Stimulated activated CD8-positive, alpha-beta memory T cell treated with anti-CD3 and anti-CD28 coated beads, Interleukin-7, amount 100 ng/mL, for 24 hours (primary cell): ENCODE data around the gene SPRYD3.
"Not testable (repeated sequence)": the region's sequence is repeated elsewhere in the genome, so short reads cannot be mapped to it uniquely, and the experiment has no call there.

ENCODE experiments used
- DNase-seq: peaks from one replicate; pipeline ENCODE4 v3.0.0-alpha.2; 2020; ENCODE audit warnings: low read depth

The SPRYD3 gene

DNA sequence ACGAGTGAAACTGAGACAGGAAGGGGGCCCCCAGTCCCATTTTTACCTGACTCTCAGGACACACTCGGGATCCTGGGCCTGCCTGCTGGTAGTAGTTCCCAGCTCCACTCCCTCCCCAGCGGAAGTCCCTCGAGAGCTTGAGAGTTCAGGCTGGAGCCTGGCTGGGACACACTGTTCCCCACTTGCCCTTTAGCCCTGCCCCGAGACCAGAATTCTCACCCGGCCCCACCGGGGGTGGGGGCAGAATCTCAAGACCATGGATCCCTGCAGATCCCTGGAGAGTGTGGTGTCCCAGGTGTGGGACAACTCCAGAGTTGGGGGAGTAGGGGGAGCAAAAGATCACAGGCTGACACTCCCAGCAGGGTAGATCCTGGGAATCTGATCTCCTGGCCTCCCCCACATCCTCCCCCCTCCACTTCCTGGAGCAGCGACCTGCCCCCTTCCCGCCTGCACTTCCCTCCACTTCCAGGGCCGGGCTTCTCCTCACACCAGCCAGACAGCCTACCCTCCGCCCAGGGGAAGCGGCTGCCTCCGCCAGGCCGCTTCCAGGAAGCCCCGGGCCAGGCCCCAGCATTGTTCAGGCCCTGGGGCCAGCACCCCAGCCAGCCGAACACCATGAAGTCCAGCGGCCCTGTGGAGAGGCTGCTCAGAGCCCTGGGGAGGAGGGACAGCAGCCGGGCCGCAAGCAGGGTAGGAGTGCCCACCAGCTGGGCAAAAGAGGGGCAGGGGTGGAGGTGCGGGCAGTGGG is 29.4 kb downstream of the SPRYD3 start, which contains the start of gene TNS2:
Gene TNS2, plus strand, starts transcription at position 495 of the 748 bp plus-strand sequence. Its CDS starts 121 bp downstream, at position 616.
- no peak for DNase-seq

DNA sequence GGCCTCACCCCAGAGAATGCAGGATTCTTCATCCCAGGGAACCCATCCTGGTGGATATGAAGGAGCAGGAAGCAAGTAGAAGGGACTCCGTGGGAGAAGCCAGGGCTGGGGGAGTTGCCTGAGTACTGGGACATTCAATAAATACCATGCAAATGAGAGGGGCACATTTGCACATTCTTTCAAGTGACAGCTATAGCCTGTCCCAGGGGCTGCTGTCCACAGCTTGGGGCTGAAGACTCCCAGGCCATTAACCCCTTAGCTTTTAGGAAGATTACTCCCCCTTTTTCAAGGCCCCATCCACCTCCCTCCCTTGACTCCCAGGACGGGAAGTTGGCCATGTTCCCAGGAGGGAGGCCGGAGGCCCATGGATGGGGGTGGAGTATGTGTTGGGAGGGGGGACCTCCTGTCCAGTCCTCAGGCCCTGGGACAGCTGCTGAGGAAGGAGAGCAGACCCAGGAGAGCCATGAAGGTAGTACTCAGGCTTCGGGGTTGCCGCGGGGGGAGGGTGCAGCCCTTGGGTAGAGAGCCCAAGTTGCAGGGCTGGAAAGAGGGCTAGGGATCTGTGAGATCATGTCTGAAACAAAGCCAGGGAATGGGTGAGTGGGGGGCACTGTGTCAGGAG is 30.3 kb downstream of the SPRYD3 start:
- no peak for DNase-seq

DNA sequence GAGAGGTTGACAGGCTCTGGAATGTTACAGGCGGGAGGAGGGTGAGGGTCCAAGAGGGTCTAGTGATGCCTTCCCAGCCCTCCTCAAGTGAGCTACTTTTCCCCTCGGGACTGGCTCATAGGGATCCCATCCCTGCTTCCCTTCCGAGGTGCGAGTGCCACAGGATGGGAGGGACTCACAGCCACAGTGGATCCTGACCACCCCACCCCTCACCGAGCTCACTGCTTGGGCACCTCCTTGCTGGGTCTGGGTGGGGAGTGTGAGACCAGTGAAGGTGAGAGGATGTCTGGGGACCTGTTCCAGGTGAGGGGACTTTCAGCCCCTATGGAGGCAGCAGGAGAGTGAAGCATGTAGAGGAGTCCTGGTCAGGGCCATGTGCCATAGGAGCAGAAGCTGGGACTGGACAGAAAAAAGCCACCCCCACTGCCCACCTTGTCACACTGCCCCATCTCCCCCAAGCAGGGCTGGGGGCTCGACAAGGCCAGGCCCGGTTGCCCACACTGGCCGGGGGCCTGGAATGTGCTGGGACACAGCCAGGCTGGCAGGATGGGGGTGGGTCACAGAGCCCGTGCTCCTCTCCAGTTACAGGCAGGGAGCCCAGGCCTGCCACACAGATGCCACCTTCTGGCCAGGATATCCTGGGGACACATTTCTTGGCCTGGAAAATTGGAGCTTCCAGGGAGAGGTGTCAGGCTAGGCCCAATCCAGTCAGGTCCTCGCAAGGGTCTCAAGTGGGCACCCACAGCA is 31.0 kb downstream of the SPRYD3 start:
- no peak for DNase-seq

DNA sequence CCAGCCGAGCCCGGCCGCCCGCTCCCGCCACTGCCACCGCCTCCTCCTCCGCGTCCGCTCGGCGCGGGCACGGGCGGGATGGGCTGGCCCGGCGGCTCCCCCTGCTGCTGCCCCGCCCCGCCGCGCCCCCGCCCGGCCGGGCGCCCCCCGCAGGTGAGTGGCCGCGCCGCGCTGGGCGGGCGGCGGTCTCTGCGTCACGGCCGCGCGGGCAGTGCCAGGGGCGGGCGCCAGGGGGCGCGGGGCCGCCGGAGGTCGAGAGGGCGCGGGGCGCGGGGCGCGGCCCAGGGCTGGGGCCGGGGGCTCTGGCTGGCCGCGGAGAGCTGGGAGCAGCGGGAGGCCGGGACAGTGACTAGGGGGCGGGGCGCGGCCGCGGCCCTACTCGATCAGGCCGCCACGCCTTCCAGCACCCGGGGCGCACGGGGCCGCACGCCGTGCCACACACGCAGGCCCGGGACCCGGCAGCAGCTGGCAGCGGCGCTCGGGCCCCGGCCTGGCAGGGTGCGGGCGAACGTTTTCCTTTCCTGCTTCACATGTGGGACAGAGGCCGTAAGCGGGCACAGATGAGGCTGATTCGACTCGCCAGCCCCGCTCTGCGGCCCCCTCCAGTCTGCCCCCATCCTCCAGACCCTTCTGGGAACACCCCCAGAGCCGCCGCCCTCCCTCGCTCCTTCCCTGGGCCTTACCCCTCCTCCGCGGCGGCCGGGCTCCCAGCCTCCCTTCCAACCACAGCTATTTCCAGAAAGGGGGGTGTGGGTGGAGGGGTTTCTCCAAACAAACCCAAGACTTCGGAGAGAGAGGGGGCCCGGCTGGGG is 31.8 kb downstream of the SPRYD3 start:
- DNase-seq = peak; percentile 25

DNA sequence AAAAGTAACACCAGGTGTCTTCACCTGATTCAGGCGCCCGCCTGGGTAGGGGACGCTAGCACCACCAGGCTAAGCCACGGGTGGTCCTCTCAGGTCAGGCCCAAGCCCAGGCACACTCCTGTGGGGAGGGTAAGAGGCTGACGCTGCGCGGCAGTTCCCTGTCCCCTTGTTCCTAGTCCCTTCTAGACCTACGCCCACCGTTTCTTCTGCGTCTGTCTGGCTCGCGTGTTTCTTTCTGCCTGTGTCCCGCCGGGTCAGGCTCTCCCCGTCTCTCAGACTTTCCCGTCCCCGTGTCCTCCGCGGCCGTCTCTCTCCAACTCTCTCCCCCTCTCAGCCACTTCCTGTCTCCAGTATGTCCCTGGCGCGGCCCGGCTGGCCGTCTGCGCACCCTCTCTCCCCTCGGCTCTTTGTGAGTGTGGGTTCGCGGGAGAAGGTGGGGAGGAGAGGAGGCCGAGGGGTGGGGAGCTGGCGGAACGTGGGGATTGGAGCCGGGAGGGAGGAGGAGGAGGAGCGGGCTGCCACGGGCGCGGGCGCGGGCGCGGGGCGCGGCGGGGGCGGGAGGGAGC is 32.5 kb downstream of the SPRYD3 start:
- peak; percentile 28 for DNase-seq

DNA sequence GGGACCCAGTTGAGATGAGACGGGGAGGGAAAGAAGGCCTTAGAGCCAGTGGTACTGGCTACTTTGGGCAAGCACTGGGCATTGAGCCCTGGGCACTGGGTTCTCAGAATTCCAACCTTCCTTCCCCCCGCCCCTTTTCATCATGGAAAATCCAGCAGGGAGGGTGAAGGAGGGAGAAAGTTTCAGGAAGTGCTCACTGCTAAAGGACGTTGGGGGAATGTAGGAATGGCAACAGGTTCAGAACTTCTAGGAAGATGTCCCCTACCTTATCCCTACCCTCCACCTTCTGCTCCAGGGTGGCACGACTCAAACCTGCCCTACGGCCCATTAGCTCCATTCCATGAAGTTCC is 33.5 kb downstream of the SPRYD3 start:
- DNase-seq = no peak

DNA sequence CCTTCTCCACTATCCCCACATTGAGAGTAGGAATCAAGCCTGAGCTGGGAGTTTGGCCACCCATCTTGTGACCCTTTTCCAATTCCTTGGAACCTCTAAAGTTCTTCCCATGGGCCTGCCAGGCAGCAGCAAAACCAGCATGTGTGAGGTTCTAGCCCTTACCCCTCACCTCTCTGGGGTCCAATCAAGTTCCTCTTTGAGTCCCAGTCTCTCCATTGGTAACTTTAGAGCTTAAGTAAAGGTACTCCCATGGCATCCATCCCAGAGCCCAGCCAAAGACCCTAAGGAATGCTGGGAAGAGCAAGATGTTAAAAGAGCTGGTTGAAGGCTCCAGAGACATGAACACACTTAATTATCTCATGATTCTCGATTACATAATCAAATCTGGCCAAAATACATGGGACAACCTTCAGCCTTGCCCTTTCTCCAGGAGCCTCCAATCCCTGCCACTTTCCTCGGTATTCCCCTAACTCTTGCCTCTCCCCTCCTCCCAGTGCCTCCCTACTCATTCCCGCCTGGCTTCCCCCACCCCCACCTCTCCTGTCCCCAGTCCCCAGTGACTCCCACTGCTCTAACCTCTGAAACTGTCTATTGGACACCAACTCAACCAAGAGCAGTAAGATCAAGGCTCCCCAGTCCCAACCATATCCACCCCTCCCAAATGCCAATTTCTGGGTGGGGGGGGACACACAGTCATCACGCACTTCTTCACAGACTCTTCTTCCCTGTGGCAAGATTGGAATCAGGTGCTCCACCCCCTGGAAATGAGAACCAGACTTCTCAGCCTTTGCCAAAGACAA is 34.1 kb downstream of the SPRYD3 start:
- DNase-seq = no peak

DNA sequence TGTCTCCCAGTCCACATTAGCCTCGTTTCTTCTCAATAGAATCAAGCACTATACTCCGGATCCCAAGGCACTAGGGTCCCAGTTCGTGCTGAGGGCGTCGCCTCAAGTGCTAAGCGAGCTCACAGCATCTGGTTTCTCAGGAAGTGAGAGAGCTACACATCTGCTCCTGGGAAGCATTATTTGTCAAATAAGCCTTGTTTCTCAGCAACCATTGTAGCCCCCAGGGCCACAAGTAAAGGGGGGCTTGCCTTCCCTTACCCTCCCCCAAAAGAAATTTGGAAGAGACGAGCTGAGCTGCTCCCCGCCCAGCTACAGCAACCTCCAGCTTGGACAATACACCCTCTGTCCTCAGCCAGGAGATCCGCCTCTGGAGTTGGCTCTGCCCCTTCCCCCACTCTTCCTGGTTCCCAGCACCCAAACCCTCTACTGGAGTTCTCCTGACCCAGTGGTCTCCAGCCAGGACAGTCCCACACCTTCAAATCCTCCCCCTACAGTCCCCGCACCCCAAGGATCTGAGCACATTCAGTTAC is 35.1 kb downstream of the SPRYD3 start:
- DNase-seq = no peak

DNA sequence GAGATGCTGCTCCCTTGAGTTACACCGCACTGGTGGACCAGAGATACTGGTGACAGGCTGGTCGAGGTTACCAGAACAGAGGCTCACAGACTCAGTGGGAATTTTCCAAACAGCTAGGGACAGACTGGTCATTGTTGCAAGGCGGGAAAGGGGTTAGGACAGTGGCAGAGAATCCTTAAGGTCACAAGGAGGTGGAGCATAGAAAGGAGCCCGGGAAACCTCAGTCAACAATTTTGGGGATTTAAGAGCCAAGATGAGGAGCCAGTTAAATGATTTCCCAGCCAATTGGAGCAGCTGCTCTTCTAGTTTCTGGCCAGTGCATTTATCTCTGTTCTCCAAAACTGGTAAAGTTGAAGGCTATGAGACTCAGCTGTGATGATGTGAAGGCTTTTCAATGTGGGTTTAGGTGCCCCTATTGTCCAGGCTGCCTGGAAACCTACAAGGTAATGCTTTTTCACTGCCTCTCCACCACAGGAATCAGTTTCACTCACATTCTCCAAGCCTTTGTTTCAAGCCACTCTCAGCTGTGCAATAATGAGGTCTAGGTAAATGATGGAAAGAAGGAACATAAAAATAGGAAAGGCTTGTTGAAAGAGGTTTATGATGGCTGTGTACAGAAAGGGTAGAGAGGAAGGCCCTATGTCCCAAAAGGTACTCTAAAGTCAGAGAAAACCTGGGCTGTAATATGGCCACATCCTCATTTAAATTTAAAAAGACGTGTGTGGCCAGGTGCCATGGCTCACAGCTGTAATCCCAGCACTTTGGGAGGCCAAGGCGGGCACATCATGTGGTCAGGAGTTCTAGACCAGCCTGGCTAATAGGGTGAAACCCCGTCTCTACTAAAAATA is 36.4 kb downstream of the SPRYD3 start:
- DNase-seq = no peak

DNA sequence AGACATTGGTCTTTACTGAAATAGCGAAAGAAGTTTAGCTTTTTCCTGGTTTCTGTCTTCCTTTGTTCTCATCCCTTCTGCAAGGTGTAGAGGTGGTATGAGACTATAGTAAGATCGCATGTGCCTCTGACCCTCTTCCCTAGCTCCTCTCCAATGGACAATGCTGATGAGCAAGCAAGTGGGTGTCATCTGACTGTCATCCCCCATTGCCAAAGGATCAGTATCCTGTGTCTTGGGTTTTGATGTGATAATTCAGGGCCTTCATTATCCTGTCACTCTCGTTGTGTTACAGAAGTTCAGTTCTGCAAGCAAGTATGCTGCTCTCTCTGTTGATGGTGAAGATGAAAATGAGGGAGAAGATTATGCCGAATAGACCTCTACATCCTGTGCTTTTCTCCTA is 39.3 kb downstream of the SPRYD3 start:
- DNase-seq = no peak

DNA sequence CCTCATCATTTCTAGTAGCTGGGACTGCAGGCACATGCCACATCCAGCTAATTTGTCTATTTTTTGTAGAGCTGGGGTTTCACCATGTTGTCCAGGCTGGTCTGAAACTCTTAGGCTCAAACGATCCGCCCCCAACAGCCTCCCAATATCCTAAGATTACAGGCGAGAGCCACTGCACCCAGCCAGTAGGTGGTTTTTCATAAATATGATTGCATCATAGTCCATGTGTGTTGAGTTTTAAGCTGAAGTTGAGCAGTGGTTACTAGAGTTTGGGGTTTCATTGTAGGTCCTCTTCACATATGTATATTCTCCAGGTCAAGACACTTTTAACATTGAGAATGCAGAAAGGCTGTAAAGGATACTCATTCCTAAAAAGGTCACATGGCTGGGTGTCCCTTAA is 42.4 kb downstream of the SPRYD3 start:
- no peak for DNase-seq

DNA sequence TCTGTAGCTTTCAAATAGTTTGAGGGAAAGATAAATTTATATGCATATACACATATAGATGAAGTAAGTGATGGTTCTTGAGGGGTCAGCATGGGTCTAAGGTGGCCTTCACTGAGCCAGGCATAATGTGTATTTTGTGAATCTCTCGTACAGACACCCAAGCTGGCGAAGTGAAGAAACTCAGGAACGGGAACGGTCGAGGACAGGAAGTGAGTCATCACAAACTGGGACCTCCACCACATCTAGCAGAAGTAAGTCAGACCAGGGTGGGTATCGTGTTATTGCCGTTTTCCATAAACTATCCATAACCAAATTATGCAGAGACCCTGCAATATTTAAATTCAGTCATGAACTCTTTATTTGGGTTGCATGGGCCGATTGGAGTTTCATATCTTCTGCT is 44.7 kb downstream of the SPRYD3 start:
- no peak for DNase-seq

DNA sequence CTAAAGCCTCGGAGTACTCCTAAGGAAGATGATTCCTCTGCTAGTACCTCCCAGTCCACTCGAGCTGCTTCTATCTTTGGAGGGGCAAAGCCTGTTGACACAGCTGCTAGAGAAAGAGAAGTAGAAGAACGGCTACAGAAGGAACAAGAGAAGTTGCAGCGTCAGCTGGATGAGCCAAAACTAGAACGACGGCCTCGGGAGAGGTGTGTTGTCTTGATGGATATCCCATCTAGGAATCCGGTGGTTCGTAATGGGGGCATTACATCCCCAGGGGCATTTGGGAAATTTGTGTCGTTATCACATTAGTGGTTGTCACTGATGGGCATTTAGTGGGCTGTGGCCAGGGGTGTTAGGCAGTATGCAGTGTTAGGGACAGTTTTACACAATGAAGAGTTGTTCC is 45.4 kb downstream of the SPRYD3 start:
- DNase-seq = not testable (repeated sequence)

DNA sequence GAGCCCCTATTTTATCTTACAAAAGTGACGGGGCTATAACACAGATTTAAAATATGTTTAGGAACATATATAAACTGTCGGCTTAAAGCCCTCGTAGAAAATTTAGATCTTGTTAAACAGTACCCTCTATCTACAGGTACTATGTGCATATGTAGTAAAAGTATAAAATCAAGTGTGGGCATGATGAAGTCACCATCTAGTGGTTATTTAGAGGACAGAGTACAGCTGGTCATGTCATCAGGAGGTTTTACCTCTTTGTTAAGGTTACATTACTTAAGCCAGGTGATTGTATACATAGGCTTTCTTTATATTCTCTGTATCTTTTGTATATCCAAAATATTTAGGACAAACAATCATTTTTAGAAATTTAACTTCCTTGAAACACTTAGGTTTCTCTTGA is 47.6 kb downstream of the SPRYD3 start:
- DNase-seq = no peak

DNA sequence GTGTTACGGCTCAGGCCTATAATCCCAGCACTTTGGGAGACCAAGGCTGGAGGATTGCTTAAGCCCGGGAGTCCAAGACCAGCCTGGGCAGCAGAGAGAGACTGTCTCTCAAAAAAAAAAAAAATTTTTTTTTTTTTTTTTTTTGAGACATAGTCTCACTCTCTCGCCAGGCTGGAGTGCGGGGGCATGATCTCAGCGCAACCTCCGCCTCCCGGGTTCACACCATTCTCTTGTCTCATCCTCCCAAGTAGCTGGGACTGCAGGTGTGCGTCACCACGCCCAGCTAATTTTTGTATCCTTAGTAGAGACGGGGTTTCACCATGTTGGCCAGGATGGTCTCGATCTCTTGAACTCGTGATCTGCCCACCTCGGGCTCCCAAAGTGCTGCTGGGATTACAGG is 52.2 kb downstream of the SPRYD3 start:
- DNase-seq = not testable (repeated sequence)

DNA sequence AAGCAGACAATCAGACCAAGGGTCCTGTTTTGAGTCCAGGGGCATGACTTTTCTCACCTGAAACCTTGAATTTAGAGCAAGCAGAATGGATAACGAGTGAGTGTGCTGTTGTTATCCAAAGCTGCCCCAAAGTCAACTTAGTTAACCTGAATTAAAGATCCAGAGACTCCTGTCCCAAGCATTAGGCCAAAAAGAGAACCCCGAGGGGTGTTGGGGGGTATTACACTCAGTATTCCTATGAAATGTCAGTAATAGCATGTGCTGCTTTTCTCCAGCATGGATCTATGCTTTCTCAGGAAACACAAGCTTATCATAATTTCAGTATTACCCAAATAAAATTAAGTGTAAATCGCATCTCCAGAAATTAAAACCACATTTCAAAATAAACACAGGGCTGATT is 53.9 kb downstream of the SPRYD3 start:
- no peak for DNase-seq

DNA sequence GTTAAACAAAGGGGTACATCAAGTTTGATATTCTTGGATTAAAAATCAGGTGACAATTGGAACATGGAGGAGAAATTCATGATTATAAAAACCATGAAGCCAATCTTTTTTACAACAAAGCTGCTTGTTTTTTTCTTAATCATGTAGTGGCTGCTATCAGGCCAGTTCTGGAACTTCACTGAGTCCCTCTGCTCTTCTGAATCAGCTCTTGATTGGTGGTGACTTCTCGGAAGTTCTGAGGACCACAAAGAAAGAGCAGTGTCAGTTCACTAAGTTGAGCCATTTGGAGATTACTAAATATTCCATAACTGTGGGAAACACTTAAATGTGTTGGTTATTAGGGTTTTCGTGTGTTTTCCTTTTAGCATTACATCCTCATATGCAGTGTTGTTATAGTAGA is 64.5 kb downstream of the SPRYD3 start:
- no peak for DNase-seq
